ENCODE results near the gene RTTN.
"Not testable (repeated sequence)": the region's sequence is repeated elsewhere in the genome, so short reads cannot be mapped to it uniquely, and the experiment has no call there.

The RTTN gene

GRCh38 chr18:69978732-69979715 lies 226.5 kb downstream of the RTTN start:
- no peaks in the 10 kb centered on the region for H3K4me1 ChIP-seq (ENCODE audit: control insufficient read depth in 1 of 2, insufficient read depth in 2 of 2, low read length in 2 of 2)
- H3K27me3 ChIP-seq (ENCODE audit: low read depth, low read length), result no peaks in the 10 kb centered on the region
- H3K36me3 ChIP-seq (ENCODE audit: control insufficient read depth in 1 of 2, insufficient read depth in 2 of 2, low read length in 2 of 2), result peaks cover 0 to 3% of the 10 kb centered on the region in 2 donors
- H3K9me3 ChIP-seq (ENCODE audit: control insufficient read depth in 1 of 2, low read length in 2 of 2), result peaks cover 0 to 14% of the 10 kb centered on the region in 2 donors
- no peak overlapping the region for H3K4me3 ChIP-seq (ENCODE audit: low read depth in 1 of 2, low read length in 2 of 2)
- H3K27ac ChIP-seq (ENCODE audit: low read length), result no peak overlapping the region

GRCh38 chr18:69975294-69975693 lies 230.2 kb downstream of the RTTN start:
- H3K36me3 ChIP-seq (ENCODE audit: control insufficient read depth in 1 of 2, insufficient read depth in 2 of 2, low read length in 2 of 2); H3K27me3 ChIP-seq (ENCODE audit: low read depth, low read length); H3K27ac ChIP-seq (ENCODE audit: low read length); H3K4me3 ChIP-seq (ENCODE audit: low read depth in 1 of 2, low read length in 2 of 2); H3K4me1 ChIP-seq (ENCODE audit: control insufficient read depth in 1 of 2, insufficient read depth in 2 of 2, low read length in 2 of 2): not testable (repeated sequence)
- H3K9me3 ChIP-seq (ENCODE audit: control insufficient read depth in 1 of 2, low read length in 2 of 2), result peaks cover 6 to 24% of the 10 kb centered on the region in 2 donors

- peaks cover 6 to 24% of the 10 kb centered on the region in 2 donors for H3K9me3 ChIP-seq (ENCODE audit: control insufficient read depth in 1 of 2, low read length in 2 of 2)
- H3K4me3 ChIP-seq (ENCODE audit: low read depth in 1 of 2, low read length in 2 of 2), result no peak overlapping the region
Observed at GRCh38 chr18:69974365-69974764, 231.1 kb downstream of the RTTN start.

GRCh38 chr18:69969491-69969890 lies 236.0 kb downstream of the RTTN start:
- no peaks in the 10 kb centered on the region for H3K4me1 ChIP-seq (ENCODE audit: control insufficient read depth in 1 of 2, insufficient read depth in 2 of 2, low read length in 2 of 2)
- H3K36me3 ChIP-seq (ENCODE audit: control insufficient read depth in 1 of 2, insufficient read depth in 2 of 2, low read length in 2 of 2), result no peaks in the 10 kb centered on the region
- no peaks in the 10 kb centered on the region for H3K27me3 ChIP-seq (ENCODE audit: low read depth, low read length)
- H3K27ac ChIP-seq (ENCODE audit: low read length), result no peak overlapping the region
- H3K9me3 ChIP-seq (ENCODE audit: control insufficient read depth in 1 of 2, low read length in 2 of 2), result peaks cover 6 to 10% of the 10 kb centered on the region in 2 donors
- no peak overlapping the region for H3K4me3 ChIP-seq (ENCODE audit: low read depth in 1 of 2, low read length in 2 of 2)

More at GRCh38 chr18:69974365-69974764, 231.1 kb downstream of the RTTN start:
- Histone ChIP-seq H3K27me3 (ENCODE audit: low read depth, low read length) (no peaks in the 10 kb centered on the region), H3K27ac (ENCODE audit: low read length) (no peak overlapping the region), H3K36me3 (ENCODE audit: control insufficient read depth in 1 of 2, insufficient read depth in 2 of 2, low read length in 2 of 2) (peaks cover 0 to 3% of the 10 kb centered on the region in 2 donors), H3K4me1 (ENCODE audit: control insufficient read depth in 1 of 2, insufficient read depth in 2 of 2, low read length in 2 of 2) (no peaks in the 10 kb centered on the region)

DNA sequence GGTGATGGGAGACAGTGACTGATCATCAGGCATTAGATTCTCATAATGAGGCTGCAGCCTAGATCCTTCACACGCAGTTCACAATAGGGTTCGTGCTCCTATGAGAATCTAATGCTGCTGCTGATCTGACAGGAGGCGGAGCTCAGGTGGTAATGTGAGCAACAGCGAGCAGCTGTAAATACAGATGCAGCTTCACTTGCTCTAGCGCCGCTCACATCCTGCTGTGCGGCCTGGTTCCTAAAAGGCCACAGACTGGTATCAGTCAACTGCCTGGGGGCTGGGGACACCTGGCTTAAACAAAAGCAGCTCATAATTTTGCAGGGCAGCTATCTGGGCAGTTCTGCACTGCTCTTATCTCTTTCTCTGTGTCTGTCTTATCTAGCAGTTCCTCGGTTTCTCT lies 237.4 kb downstream of the RTTN start:
- Histone ChIP-seq H3K27ac (ENCODE audit: low read length) (no peak overlapping the region), H3K4me1 (ENCODE audit: control insufficient read depth in 1 of 2, insufficient read depth in 2 of 2, low read length in 2 of 2) (no peaks in the 10 kb centered on the region), H3K36me3 (ENCODE audit: control insufficient read depth in 1 of 2, insufficient read depth in 2 of 2, low read length in 2 of 2) (no peaks in the 10 kb centered on the region), H3K27me3 (ENCODE audit: low read depth, low read length) (no peaks in the 10 kb centered on the region), H3K4me3 (ENCODE audit: low read depth in 1 of 2, low read length in 2 of 2) (no peak overlapping the region), H3K9me3 (ENCODE audit: control insufficient read depth in 1 of 2, low read length in 2 of 2) (peaks cover 6% of the 10 kb centered on the region in 2 donors)

DNA sequence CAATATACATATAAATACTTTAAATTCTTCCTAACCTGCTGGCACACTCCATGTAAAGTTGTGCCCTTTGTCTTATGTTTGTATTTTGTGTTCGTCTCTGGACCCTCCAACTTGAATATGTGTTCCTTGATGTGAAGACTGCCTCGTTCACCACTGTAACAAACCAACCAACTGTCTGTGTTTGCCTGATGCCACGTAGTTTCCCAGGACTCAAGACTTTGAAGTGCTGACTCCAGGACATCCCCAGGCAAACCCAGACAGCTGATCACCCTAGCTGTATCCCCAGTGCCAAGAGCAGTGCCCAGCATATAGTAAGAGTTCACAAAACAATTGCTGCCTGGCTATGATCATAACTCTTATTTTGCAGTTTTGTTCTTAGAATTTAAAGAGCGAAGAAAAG lies 242.3 kb downstream of the RTTN start:
- Histone ChIP-seq H3K27ac (ENCODE audit: low read length) (no peak overlapping the region), H3K4me1 (ENCODE audit: control insufficient read depth in 1 of 2, insufficient read depth in 2 of 2, low read length in 2 of 2) (no peaks in the 10 kb centered on the region), H3K9me3 (ENCODE audit: control insufficient read depth in 1 of 2, low read length in 2 of 2) (no peaks in the 10 kb centered on the region), H3K4me3 (ENCODE audit: low read depth in 1 of 2, low read length in 2 of 2) (no peak overlapping the region), H3K27me3 (ENCODE audit: low read depth, low read length) (no peaks in the 10 kb centered on the region), H3K36me3 (ENCODE audit: control insufficient read depth in 1 of 2, insufficient read depth in 2 of 2, low read length in 2 of 2) (peaks cover 0 to 5% of the 10 kb centered on the region in 2 donors)

DNA sequence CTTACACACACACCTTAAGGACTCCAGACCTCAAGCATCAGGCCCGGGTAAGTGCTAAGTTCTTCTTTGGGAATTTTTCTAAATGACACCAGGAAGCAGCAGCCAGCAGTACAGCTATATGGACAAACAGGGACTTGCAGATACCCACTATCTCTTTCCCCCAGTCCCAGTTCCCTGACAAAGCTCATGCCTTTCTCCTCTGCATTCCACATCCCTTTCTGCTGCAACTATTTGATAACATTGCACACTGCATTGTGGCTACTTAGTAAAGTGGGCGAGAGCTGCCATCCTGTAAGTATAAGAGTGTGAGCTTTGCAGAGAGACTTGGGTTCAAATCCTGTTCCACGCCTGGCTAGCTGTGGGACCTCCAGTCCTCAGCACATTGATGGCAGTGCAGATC lies 243.8 kb downstream of the RTTN start:
- H3K9me3 ChIP-seq (ENCODE audit: control insufficient read depth in 1 of 2, low read length in 2 of 2), result no peaks in the 10 kb centered on the region

GRCh38 chr18:69958422-69958821 lies 247.1 kb downstream of the RTTN start:
- Histone ChIP-seq H3K27ac (ENCODE audit: low read length) (peak overlapping the region; percentile 28), H3K4me3 (ENCODE audit: low read depth in 1 of 2, low read length in 2 of 2) (no peak overlapping the region), H3K4me1 (ENCODE audit: control insufficient read depth in 1 of 2, insufficient read depth in 2 of 2, low read length in 2 of 2) (no peaks in the 10 kb centered on the region), H3K36me3 (ENCODE audit: control insufficient read depth in 1 of 2, insufficient read depth in 2 of 2, low read length in 2 of 2) (peaks cover 0 to 5% of the 10 kb centered on the region in 2 donors), H3K27me3 (ENCODE audit: low read depth, low read length) (no peaks in the 10 kb centered on the region), H3K9me3 (ENCODE audit: control insufficient read depth in 1 of 2, low read length in 2 of 2) (no peaks in the 10 kb centered on the region)

More for the DNA sequence above, 243.8 kb downstream of the RTTN start:
- Histone ChIP-seq H3K4me3 (ENCODE audit: low read depth in 1 of 2, low read length in 2 of 2) (no peak overlapping the region), H3K36me3 (ENCODE audit: control insufficient read depth in 1 of 2, insufficient read depth in 2 of 2, low read length in 2 of 2) (peaks cover 0 to 5% of the 10 kb centered on the region in 2 donors), H3K27ac (ENCODE audit: low read length) (no peak overlapping the region), H3K27me3 (ENCODE audit: low read depth, low read length) (no peaks in the 10 kb centered on the region), H3K4me1 (ENCODE audit: control insufficient read depth in 1 of 2, insufficient read depth in 2 of 2, low read length in 2 of 2) (no peaks in the 10 kb centered on the region)

GRCh38 chr18:69957747-69958146 lies 247.7 kb downstream of the RTTN start:
- Histone ChIP-seq H3K27ac (ENCODE audit: low read length) (no peak overlapping the region), H3K27me3 (ENCODE audit: low read depth, low read length) (no peaks in the 10 kb centered on the region), H3K4me1 (ENCODE audit: control insufficient read depth in 1 of 2, insufficient read depth in 2 of 2, low read length in 2 of 2) (no peaks in the 10 kb centered on the region), H3K9me3 (ENCODE audit: control insufficient read depth in 1 of 2, low read length in 2 of 2) (no peaks in the 10 kb centered on the region), H3K36me3 (ENCODE audit: control insufficient read depth in 1 of 2, insufficient read depth in 2 of 2, low read length in 2 of 2) (peaks cover 0 to 3% of the 10 kb centered on the region in 2 donors), H3K4me3 (ENCODE audit: low read depth in 1 of 2, low read length in 2 of 2) (no peak overlapping the region)

- no peaks in the 10 kb centered on the region for H3K27me3 ChIP-seq (ENCODE audit: low read depth, low read length)
- H3K4me3 ChIP-seq (ENCODE audit: low read depth in 1 of 2, low read length in 2 of 2), result no peak overlapping the region
- H3K27ac ChIP-seq (ENCODE audit: low read length), result no peak overlapping the region
- H3K4me1 ChIP-seq (ENCODE audit: control insufficient read depth in 1 of 2, insufficient read depth in 2 of 2, low read length in 2 of 2), result no peaks in the 10 kb centered on the region
- no peaks in the 10 kb centered on the region for H3K36me3 ChIP-seq (ENCODE audit: control insufficient read depth in 1 of 2, insufficient read depth in 2 of 2, low read length in 2 of 2)
- H3K9me3 ChIP-seq (ENCODE audit: control insufficient read depth in 1 of 2, low read length in 2 of 2), result no peaks in the 10 kb centered on the region
Observed at GRCh38 chr18:69956665-69957620, 248.5 kb downstream of the RTTN start.

DNA sequence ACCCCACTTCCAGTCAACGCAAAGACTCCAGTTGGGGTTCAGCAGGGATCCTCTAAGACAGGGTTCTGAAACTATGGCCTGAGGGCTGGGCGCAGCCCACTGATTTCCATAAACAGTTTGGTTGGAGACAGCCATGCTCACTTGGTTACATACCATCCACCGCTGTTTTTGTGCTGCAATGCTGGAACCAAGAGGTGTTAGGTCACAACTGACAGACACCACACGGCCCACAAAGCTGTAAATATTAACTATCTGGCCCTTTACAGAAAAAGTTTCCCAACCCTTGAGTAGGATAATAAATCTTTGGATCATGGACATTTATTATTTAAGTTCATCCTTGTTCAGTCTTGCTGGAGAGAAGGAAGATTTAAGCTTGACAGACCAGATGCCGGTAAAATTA lies 249.4 kb downstream of the RTTN start:
- H3K27ac ChIP-seq (ENCODE audit: low read length), result no peak overlapping the region
- no peaks in the 10 kb centered on the region for H3K4me1 ChIP-seq (ENCODE audit: control insufficient read depth in 1 of 2, insufficient read depth in 2 of 2, low read length in 2 of 2)
- no peaks in the 10 kb centered on the region for H3K27me3 ChIP-seq (ENCODE audit: low read depth, low read length)
- H3K9me3 ChIP-seq (ENCODE audit: control insufficient read depth in 1 of 2, low read length in 2 of 2), result no peaks in the 10 kb centered on the region
- H3K36me3 ChIP-seq (ENCODE audit: control insufficient read depth in 1 of 2, insufficient read depth in 2 of 2, low read length in 2 of 2), result no peaks in the 10 kb centered on the region
- H3K4me3 ChIP-seq (ENCODE audit: low read depth in 1 of 2, low read length in 2 of 2), result no peak overlapping the region

Data from muscle layer of duodenum (tissue), 2 donors.